Measurements from ENCODE around the gene PCDHGB4. TPM values are rescaled to one million over a fixed set of nuclear protein-coding genes. Genes with fewer than 3 reads are reported as not detected.
"Not testable (repeated sequence)": the region's sequence is repeated elsewhere in the genome, so short reads cannot be mapped to it uniquely, and the experiment has no call there.

The PCDHGB4 gene
- total RNA-seq, 2 donors from 2014 or later, result 10.7 to 13.9 TPM

GRCh38 chr5:141415275-141415618, 27.7 kb downstream of the PCDHGB4 start:
- H3K4me3 Mint-ChIP-seq; H3K27me3 ChIP-seq (ENCODE audit: control insufficient read depth, insufficient read depth, low read length, poor library complexity, severe bottlenecking); H3K4me1 Mint-ChIP-seq; H3K4me1 ChIP-seq (ENCODE audit: control insufficient read depth, insufficient read depth, low read length); DNase-seq; H3K9ac ChIP-seq (ENCODE audit: extremely low read depth, low read length, poor library complexity, severe bottlenecking); H3K36me3 ChIP-seq (ENCODE audit: control insufficient read depth, insufficient read depth, low read length); H3K27ac ChIP-seq (ENCODE audit: low read depth, low read length); H3K4me3 ChIP-seq (ENCODE audit: low read length); H3K27ac Mint-ChIP-seq: not testable (repeated sequence)
- WGBS, 2 experiments (ENCODE audit: insufficient coverage in 1 of 2, insufficient read length in 1 of 2), result 94 to 95% methylated on average over 18 to 24 of the region's 24 CpGs
- peaks cover 37% of the 10 kb centered on the region for H3K9me3 Mint-ChIP-seq
- peaks cover 32% of the 10 kb centered on the region for H3K9me3 ChIP-seq (ENCODE audit: control insufficient read depth, low read length)
- H3K27me3 Mint-ChIP-seq (ENCODE audit: insufficient read depth), result peaks cover 27% of the 10 kb centered on the region
- peaks cover 32% of the 10 kb centered on the region for H3K36me3 Mint-ChIP-seq (ENCODE audit: low read depth)

GRCh38 chr5:141417494-141418172, 30.1 kb downstream of the PCDHGB4 start, which contains the start of gene PCDHGB7:
TSS of gene PCDHGB7 (plus strand) at chr5:141417677. CDS start at chr5:141417860, 183 bp downstream.
- WGBS, 2 experiments (ENCODE audit: insufficient coverage in 1 of 2, insufficient read length in 1 of 2), result 46 to 82% methylated on average over 22 to 46 of the region's 47 CpGs
- H3K9me3 Mint-ChIP-seq, result peaks cover 55% of the 10 kb centered on the region

DNA sequence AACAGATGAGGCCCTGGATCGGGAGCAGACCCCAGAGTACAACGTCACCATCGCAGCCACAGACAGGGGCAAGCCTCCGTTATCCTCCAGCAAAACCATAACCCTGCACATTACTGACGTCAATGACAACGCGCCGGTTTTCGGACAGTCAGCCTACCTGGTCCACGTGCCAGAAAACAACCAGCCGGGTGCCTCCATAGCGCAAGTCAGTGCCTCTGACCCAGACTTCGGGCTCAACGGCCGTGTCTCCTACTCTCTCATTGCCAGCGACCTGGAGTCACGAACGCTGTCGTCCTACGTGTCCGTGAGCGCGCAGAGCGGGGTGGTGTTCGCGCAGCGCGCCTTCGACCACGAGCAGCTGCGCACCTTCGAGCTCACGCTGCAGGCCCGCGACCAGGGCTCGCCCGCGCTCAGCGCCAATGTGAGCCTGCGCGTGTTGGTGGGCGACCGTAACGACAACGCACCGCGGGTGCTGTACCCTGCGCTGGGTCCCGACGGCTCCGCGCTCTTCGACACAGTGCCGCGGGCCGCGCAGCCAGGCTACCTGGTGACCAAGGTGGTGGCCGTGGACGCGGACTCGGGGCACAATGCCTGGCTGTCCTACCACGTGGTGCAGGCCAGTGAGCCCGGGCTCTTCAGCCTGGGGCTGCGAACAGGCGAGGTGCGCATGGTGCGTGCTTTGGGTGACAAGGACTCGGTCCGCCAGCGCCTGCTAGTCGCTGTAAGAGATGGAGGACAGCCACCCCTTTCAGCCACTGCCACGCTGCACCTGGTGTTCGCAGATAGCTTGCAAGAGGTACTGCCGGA, 31.8 kb downstream of the PCDHGB4 start:
- Mint-ChIP-seq H3K9me3 (peaks cover 57% of the 10 kb centered on the region), H3K4me1 (no peaks in the 10 kb centered on the region), H3K27ac (no peak overlapping the region), H3K27me3 (ENCODE audit: insufficient read depth) (peaks cover 39% of the 10 kb centered on the region), H3K36me3 (ENCODE audit: low read depth) (peaks cover 48% of the 10 kb centered on the region), H3K4me3 (no peak overlapping the region)
- no peaks in the 10 kb centered on the region for H3K4me1 ChIP-seq (ENCODE audit: control insufficient read depth, insufficient read depth, low read length)
- no peaks in the 10 kb centered on the region for H3K27me3 ChIP-seq (ENCODE audit: control insufficient read depth, insufficient read depth, low read length, poor library complexity, severe bottlenecking)
- H3K36me3 ChIP-seq (ENCODE audit: control insufficient read depth, insufficient read depth, low read length), result no peaks in the 10 kb centered on the region
- no peak overlapping the region for H3K4me3 ChIP-seq (ENCODE audit: low read length)
- no peak overlapping the region for H3K27ac ChIP-seq (ENCODE audit: low read depth, low read length)
- no peak overlapping the region for H3K9ac ChIP-seq (ENCODE audit: extremely low read depth, low read length, poor library complexity, severe bottlenecking)
- WGBS, 2 experiments (ENCODE audit: insufficient coverage in 1 of 2, insufficient read length in 1 of 2), result 97 to 98% methylated on average over 62 to 74 of the region's 74 CpGs
- no peak for DNase-seq
- peaks cover 60% of the 10 kb centered on the region for H3K9me3 ChIP-seq (ENCODE audit: control insufficient read depth, low read length)
- TF ChIP-seq, protein P1, sequence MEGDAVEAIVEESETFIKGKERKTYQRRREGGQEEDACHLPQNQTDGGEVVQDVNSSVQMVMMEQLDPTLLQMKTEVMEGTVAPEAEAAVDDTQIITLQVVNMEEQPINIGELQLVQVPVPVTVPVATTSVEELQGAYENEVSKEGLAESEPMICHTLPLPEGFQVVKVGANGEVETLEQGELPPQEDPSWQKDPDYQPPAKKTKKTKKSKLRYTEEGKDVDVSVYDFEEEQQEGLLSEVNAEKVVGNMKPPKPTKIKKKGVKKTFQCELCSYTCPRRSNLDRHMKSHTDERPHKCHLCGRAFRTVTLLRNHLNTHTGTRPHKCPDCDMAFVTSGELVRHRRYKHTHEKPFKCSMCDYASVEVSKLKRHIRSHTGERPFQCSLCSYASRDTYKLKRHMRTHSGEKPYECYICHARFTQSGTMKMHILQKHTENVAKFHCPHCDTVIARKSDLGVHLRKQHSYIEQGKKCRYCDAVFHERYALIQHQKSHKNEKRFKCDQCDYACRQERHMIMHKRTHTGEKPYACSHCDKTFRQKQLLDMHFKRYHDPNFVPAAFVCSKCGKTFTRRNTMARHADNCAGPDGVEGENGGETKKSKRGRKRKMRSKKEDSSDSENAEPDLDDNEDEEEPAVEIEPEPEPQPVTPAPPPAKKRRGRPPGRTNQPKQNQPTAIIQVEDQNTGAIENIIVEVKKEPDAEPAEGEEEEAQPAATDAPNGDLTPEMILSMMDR (conservative IDR thresholded peaks at IDR 0.05), result no peak

More at GRCh38 chr5:141417494-141418172, 30.1 kb downstream of the PCDHGB4 start, which contains the start of gene PCDHGB7:
- DNase-seq, result peak; percentile 95
- TF ChIP-seq, protein P1 (conservative IDR thresholded peaks at IDR 0.05), result peak; percentile 90
- not testable (repeated sequence) for H3K4me1 ChIP-seq (ENCODE audit: control insufficient read depth, insufficient read depth, low read length); H3K27me3 ChIP-seq (ENCODE audit: control insufficient read depth, insufficient read depth, low read length, poor library complexity, severe bottlenecking); H3K36me3 ChIP-seq (ENCODE audit: control insufficient read depth, insufficient read depth, low read length); H3K27ac ChIP-seq (ENCODE audit: low read depth, low read length); H3K4me1 Mint-ChIP-seq
- H3K27ac Mint-ChIP-seq, result peak within 1 kb of the TSS; percentile 71
- peaks cover 44% of the 10 kb centered on the region for H3K36me3 Mint-ChIP-seq (ENCODE audit: low read depth)
- H3K4me3 Mint-ChIP-seq, result peak within 1 kb of the TSS; percentile 70
- Histone ChIP-seq H3K9me3 (ENCODE audit: control insufficient read depth, low read length) (peaks cover 54% of the 10 kb centered on the region), H3K9ac (ENCODE audit: extremely low read depth, low read length, poor library complexity, severe bottlenecking) (peak within 1 kb of the TSS; percentile 13), H3K4me3 (ENCODE audit: low read length) (peak within 1 kb of the TSS; percentile 71)
- H3K27me3 Mint-ChIP-seq (ENCODE audit: insufficient read depth), result peaks cover 43% of the 10 kb centered on the region

All from endodermal cell (in vitro differentiated cells).